ENCODE data around the gene PLEKHG7. TPM values are rescaled to one million over a fixed set of nuclear protein-coding genes. Genes with fewer than 3 reads are reported as not detected.

PLEKHG7 gene
- total and polyA plus RNA-seq, 10 donors: 0.62 to 8.8 (median 2.0) TPM

- Histone ChIP-seq H3K9me3 (no peaks in the 10 kb centered on the region), H3K4me3 (no peak overlapping the region), H3K36me3 (no peaks in the 10 kb centered on the region), H3K27ac (no peak overlapping the region), H3K4me1 (peaks cover 0 to 6% (median 0%) of the 10 kb centered on the region in 6 donors), H3K27me3 (replicated peaks in 1 of 7) (no peaks in the 10 kb centered on the region)
- TF ChIP-seq CTCF (IDR thresholded peaks at IDR 0.05 in 8 of 11, conservative IDR thresholded peaks at IDR 0.05 in 3 of 11) (no peak), POLR2A (IDR thresholded peaks at IDR 0.05) (no peak), POLR2AphosphoS5 (IDR thresholded peaks at IDR 0.05) (no peak)
- WGBS, 5 donors: 74 to 91% (median 85%) methylated on average over 4 of the region's 4 CpGs
- intact Hi-C loops (cut with DNase I; ENCODE audit: low total_unique reads): no loop called here
- DNase-seq: no peak
Observed at GRCh38 chr12:92739113-92739512, 36.3 kb downstream of the PLEKHG7 start.

DNA sequence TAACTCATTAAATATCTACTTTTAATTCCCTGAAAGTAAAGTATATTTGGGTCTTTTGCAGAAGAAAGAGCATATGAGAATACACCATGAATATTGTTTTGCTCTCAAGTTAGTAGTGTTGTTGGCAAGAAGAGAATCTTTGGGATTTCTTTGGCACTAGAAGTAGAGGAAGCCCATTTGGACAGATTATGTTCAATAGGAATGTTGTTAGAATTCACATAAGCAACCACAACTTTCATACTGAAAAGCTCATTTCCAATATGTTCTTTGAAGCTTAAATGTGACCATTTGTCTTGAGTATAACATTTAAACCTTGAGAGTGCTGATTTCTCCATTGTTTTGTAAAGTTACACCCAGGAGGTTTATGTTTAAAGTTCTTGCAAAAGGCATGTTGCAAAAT is 37.6 kb downstream of the PLEKHG7 start:
- Histone ChIP-seq H3K36me3 (no peaks in the 10 kb centered on the region), H3K27ac (no peak overlapping the region), H3K4me1 (peaks cover 0 to 6% (median 0%) of the 10 kb centered on the region in 6 donors), H3K27me3 (replicated peaks in 1 of 7) (no peaks in the 10 kb centered on the region), H3K4me3 (no peak overlapping the region), H3K9me3 (no peaks in the 10 kb centered on the region)
- DNase-seq: no peak
- intact Hi-C loops (cut with DNase I; ENCODE audit: low total_unique reads): no loop called here
- TF ChIP-seq POLR2A (IDR thresholded peaks at IDR 0.05): no peak
- no peak for TF ChIP-seq CTCF (IDR thresholded peaks at IDR 0.05 in 8 of 11, conservative IDR thresholded peaks at IDR 0.05 in 3 of 11)
- TF ChIP-seq POLR2AphosphoS5 (IDR thresholded peaks at IDR 0.05): no peak

DNA sequence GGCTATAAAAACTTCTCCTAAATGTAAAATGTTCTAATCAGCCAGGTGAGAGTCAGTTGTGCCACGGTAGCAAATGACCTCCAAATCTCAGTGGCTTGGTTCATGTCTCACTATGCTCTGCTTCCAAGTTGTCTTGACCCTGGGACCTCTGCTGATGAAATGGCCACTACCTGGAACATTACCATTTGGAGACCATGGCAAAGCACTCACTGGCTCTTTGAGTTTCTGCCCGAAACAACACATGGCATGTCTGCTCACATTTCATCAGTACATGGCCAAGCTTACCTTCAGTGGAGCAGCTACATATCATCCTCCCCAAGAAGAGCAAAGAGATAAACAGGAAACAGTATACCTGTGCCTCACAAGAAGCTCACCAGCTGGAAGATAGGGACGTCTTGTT is 40.2 kb downstream of the PLEKHG7 start:
- no peak overlapping the region for H3K27ac ChIP-seq
- peaks cover 0 to 7% (median 2%) of the 10 kb centered on the region in 6 donors for H3K4me1 ChIP-seq
- H3K4me3 ChIP-seq: no peak overlapping the region
- H3K27me3 ChIP-seq (replicated peaks in 1 of 7): no peaks in the 10 kb centered on the region
- no peak for TF ChIP-seq POLR2AphosphoS5 (IDR thresholded peaks at IDR 0.05)
- no peak for TF ChIP-seq POLR2A (IDR thresholded peaks at IDR 0.05)
- no peak for TF ChIP-seq CTCF (IDR thresholded peaks at IDR 0.05 in 8 of 11, conservative IDR thresholded peaks at IDR 0.05 in 3 of 11)
- WGBS, 5 donors: 74 to 97% (median 87%) methylated on average over 3 of the region's 3 CpGs
- intact Hi-C loops (cut with DNase I; ENCODE audit: low total_unique reads): no loop called here
- H3K36me3 ChIP-seq: no peaks in the 10 kb centered on the region
- H3K9me3 ChIP-seq: no peaks in the 10 kb centered on the region
- DNase-seq: no peak

DNA sequence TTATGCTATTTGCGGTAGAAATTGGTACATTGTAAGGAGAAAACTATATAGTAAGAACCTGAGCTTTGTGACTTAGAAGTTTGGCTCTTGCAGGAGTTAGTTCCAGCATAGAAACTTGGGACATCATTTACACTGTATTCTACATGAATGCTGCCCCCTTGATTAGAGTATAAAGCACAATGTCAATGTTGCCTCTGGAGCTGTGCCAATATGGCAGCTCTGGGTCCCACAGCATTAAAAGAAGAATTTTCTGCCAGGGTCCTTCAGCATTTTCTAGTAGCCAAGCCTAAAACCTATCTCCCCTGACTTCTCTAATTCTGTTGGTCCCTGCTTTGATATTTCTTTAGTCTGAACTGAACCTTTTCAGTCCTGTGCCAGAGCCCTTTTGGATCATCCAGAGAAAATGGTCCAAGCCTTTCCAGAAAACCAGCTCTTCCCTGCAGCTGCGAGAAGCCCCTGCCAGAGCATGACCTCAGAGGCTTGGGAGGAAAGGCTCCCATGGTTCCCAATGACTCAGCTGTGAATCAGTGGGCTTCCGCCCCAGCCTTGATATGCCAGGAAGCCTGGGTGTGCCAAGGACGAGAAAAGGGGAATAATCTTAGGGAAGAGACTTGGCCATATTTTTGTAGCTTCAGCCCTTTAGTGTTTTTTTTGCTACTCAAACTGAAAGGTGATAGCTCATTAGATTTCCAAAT is 43.2 kb downstream of the PLEKHG7 start:
- no peak overlapping the region for H3K4me3 ChIP-seq
- H3K27me3 ChIP-seq (replicated peaks in 1 of 7): no peaks in the 10 kb centered on the region
- H3K36me3 ChIP-seq: no peaks in the 10 kb centered on the region
- no peak for DNase-seq
- peak overlapping the region; percentile 10 to 72 (median 48) for H3K27ac ChIP-seq
- WGBS, 5 donors: 68 to 90% (median 81%) methylated on average over 4 of the region's 4 CpGs
- H3K9me3 ChIP-seq: no peaks in the 10 kb centered on the region
- intact Hi-C loops (cut with DNase I; ENCODE audit: low total_unique reads): no loop called here
- H3K4me1 ChIP-seq: peaks cover 0 to 7% (median 0%) of the 10 kb centered on the region in 6 donors
- peak in 2 of 3 donors; percentile 66 to 83 for TF ChIP-seq POLR2AphosphoS5 (IDR thresholded peaks at IDR 0.05)
- TF ChIP-seq CTCF (IDR thresholded peaks at IDR 0.05 in 8 of 11, conservative IDR thresholded peaks at IDR 0.05 in 3 of 11): no peak

Data from spleen (tissue), 11 donors.